WI38 (cell line): Measurements from ENCODE around the gene PTAR1.

Experiments
- H3K4me3 ChIP-seq: 2 replicates; pipeline ENCODE4 v1.5.1; 2011; ENCODE audit warnings: low read depth, mild to moderate bottlenecking, control low read depth, low read length
- TF ChIP-seq, protein P1 (sequence below): IDR thresholded peaks from 2 replicates; pipeline ENCODE4 v1.5.1; 2012; ENCODE audit warnings: low read depth, mild to moderate bottlenecking, control low read depth, low read length

Gene PTAR1

DNA sequence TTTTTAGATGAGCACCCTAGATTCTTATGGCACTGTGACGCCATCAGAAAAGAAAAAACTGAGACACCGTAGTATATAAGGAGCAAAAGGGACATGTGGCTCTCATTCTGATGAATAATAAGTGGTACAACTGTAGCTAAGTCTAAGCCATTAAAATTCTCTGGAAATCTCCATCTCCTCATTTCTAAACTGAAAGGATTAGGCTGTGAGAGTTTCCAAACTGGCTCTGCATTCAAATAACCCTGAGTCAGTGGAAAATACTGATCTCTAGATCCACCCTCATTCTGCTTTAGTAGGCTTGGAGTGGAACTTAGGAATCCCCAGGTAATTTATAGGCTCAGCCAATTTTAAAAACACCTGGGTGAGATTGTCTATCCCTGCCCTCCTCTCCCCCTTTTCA is 28.5 kb downstream of the PTAR1 start:
- TF ChIP-seq, protein P1, sequence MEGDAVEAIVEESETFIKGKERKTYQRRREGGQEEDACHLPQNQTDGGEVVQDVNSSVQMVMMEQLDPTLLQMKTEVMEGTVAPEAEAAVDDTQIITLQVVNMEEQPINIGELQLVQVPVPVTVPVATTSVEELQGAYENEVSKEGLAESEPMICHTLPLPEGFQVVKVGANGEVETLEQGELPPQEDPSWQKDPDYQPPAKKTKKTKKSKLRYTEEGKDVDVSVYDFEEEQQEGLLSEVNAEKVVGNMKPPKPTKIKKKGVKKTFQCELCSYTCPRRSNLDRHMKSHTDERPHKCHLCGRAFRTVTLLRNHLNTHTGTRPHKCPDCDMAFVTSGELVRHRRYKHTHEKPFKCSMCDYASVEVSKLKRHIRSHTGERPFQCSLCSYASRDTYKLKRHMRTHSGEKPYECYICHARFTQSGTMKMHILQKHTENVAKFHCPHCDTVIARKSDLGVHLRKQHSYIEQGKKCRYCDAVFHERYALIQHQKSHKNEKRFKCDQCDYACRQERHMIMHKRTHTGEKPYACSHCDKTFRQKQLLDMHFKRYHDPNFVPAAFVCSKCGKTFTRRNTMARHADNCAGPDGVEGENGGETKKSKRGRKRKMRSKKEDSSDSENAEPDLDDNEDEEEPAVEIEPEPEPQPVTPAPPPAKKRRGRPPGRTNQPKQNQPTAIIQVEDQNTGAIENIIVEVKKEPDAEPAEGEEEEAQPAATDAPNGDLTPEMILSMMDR, result no peak
- H3K4me3 ChIP-seq, result no peak overlapping the region

DNA sequence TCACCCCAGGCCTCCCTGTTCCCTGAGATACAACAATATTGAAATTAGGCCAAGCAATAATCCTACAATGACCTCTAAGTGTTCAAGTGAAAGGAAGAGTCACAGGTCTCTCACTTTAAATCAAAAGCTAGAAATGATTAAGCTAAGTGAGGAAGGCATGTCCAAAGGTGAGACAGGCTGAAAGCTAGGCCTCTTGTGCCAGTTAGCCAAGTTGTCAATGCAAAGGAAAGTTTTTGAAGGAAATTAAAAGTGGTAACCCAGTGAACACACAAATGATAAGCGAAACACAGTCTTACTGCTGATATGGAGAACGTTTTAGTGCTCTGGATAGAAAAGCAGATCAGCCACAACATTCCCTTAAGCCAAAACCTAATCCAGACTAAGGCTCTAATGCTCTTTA is 39.8 kb downstream of the PTAR1 start:
- no peak overlapping the region for H3K4me3 ChIP-seq
- TF ChIP-seq, protein P1, result no peak

DNA sequence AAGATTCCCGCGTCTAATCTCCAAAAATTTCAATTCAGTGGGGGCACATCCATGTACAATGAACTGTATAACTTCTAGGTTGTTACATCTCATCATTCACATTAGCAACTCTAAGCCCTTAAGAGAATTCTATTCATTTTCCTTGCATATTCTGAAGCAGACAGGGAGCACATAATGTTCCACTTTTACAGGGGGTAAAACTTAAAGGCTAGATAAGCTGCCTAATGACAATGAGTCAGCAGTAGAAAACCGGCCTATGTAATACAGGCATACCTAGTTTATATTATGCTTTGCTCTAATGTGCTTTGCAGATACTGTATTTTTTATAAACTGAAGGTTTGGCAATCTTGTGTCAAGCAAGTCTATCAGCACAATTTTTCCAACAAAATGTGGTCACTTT is 40.4 kb downstream of the PTAR1 start:
- TF ChIP-seq, protein P1, result no peak
- H3K4me3 ChIP-seq, result no peak overlapping the region

- no peak overlapping the region for H3K4me3 ChIP-seq
- TF ChIP-seq, protein P1, result no peak
Measured at GRCh38 chr9:69718218-69718617, 41.6 kb downstream of the PTAR1 start.

DNA sequence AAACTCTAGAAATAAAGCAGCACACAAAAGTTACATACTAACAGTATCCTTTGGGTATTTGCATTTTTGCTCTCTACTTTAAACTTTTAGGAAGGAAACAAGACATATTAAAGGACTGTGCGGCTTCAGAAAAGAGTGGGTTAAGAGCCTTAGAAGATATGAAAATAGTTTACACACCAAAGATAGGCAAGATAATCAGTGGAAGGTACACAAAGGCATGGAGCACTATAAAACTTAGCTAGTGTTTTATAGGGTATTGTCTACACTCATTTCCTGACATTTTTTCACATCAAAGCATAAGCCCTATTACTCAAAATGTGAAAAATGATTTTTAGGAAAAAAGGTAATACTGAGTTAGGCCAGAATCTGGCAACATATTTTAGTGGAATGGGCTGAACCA is 44.0 kb downstream of the PTAR1 start:
- H3K4me3 ChIP-seq, result no peak overlapping the region
- TF ChIP-seq, protein P1, result no peak

DNA sequence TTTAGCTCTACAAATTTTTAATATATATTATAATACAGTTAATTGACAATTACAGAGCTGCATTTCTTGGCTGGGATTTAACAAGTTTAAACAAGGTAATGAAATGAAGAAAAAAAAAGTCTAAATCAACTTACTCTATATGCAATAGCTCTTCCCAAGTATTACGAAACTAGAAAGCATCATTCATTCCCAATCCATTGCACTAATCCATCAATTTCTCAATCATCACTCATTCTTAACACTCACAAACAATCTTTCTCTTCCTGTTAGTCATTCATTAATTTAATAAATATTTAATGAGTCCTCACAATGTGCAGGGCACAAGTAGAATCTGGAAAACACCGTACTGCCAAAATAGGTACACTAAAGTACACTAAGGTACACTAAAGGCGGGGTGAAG is 44.7 kb downstream of the PTAR1 start:
- no peak overlapping the region for H3K4me3 ChIP-seq
- TF ChIP-seq, protein P1, result no peak

GRCh38 chr9:69697475-69697874 is 62.3 kb downstream of the PTAR1 start:
- TF ChIP-seq, protein P1, result no peak
- H3K4me3 ChIP-seq, result no peak overlapping the region
